ENCODE measurements around the gene IGBP1.

DNA sequence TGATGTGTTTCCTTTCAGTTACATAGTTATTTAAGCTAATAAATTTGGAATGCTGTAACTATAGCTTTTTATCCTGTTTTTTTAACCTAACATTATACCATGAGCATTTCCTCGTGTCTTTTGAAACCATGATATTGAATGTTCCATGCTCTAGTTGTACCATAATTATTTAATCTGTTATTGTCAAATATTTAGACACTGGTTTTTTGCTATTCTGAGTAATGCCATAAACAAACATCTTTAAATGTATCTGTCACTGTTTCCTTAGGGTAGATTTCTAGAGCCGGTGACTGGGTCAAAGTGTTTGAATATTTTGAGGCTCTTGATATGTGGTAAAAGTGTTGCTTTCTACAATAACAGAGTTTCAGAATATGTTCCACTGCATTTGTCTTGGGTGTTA is 5.4 kb downstream of the IGBP1 start:
- TF ChIP-seq, protein P1, sequence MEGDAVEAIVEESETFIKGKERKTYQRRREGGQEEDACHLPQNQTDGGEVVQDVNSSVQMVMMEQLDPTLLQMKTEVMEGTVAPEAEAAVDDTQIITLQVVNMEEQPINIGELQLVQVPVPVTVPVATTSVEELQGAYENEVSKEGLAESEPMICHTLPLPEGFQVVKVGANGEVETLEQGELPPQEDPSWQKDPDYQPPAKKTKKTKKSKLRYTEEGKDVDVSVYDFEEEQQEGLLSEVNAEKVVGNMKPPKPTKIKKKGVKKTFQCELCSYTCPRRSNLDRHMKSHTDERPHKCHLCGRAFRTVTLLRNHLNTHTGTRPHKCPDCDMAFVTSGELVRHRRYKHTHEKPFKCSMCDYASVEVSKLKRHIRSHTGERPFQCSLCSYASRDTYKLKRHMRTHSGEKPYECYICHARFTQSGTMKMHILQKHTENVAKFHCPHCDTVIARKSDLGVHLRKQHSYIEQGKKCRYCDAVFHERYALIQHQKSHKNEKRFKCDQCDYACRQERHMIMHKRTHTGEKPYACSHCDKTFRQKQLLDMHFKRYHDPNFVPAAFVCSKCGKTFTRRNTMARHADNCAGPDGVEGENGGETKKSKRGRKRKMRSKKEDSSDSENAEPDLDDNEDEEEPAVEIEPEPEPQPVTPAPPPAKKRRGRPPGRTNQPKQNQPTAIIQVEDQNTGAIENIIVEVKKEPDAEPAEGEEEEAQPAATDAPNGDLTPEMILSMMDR (IDR thresholded peaks at IDR 0.05 in 8 of 11, conservative IDR thresholded peaks at IDR 0.05 in 3 of 11) = no peak
- no peak for TF ChIP-seq POLR2A (IDR thresholded peaks at IDR 0.05)

Measured in spleen (tissue), 7 donors.